NCI-H146 treated with DMSO at 0.1 percent for 48 hours (cell line): ENCODE data around the gene CENPF.

ENCODE experiments used
- DNase-seq: peaks from one replicate; lab custom pipeline; 2025; ENCODE audit not compliant: unreplicated experiment; lab: John Stamatoyannopoulos, UW

Gene CENPF

GRCh38 chr1:214700437-214700836, 97.4 kb downstream of the CENPF start:
- no peak for DNase-seq

- no peak for DNase-seq
These were observed 99.6 kb downstream of the CENPF start for GRCh38 chr1:214702556-214702955.

- no peak for DNase-seq
These were observed 104.5 kb downstream of the CENPF start for GRCh38 chr1:214707306-214708087.

- DNase-seq, result no peak
These were observed 105.4 kb downstream of the CENPF start for GRCh38 chr1:214708321-214708955.

- DNase-seq, result no peak
These were observed 106.2 kb downstream of the CENPF start for GRCh38 chr1:214709241-214709640.

- DNase-seq, result no peak
These were observed 109.7 kb downstream of the CENPF start for GRCh38 chr1:214712737-214713136.
